ENCODE data around the gene COMMD1. TPM values are rescaled to one million over a fixed set of nuclear protein-coding genes. Genes with fewer than 3 reads are reported as not detected.

COMMD1 gene
- total RNA-seq, 5 donors from 2014 or later (not counting 1 experiment from before 2014, with no cell fraction given) = 18.2 to 23.8 (median 19.6) TPM

GRCh38 chr2:61888267-61889055 lies 17.0 kb upstream of the COMMD1 start, which contains the start of gene CCT4:
Gene CCT4 (minus strand): TSS chr2:61888656. CDS start chr2:61888507, 149 bp downstream.
- POLR2A ChIA-PET = no interaction called here
- H3K27me3 Mint-ChIP-seq = no peaks in the 10 kb centered on the region
- peaks cover 8% of the 10 kb centered on the region for H3K36me3 Mint-ChIP-seq
- H3K4me3 Mint-ChIP-seq = peak within 1 kb of the TSS; percentile 95 to 98 (median 98)
- WGBS (ENCODE audit: insufficient coverage) = under 1% methylated on average over 67 of the region's 74 CpGs
- Histone ChIP-seq H3K4me3 (ENCODE audit: control insufficient read depth in 1 of 2, extremely low read depth in 1 of 2, low read length in 1 of 2) (peak within 1 kb of the TSS; percentile 80 to 98), H3K27ac (ENCODE audit: low read length) (peak within 1 kb of the TSS; percentile 94), H3K36me3 (ENCODE audit: control insufficient read depth in 2 of 2, extremely low read depth in 1 of 2, insufficient read depth in 1 of 2, low read length in 1 of 2) (peaks cover 0 to 27% of the 10 kb centered on the region in 2 donors), H3K9me3 (no peaks in the 10 kb centered on the region), H3K27me3 (replicated peaks in 1 of 2; ENCODE audit: control insufficient read depth in 2 of 2, extremely low read depth in 1 of 2, insufficient read depth in 2 of 2, low read length in 1 of 2) (no peaks in the 10 kb centered on the region), H3K4me1 (ENCODE audit: control insufficient read depth in 1 of 2, extremely low read depth in 1 of 2, insufficient read depth in 2 of 2, low read length in 2 of 2) (peaks cover 8 to 31% of the 10 kb centered on the region in 2 experiments)
- H3K4me1 Mint-ChIP-seq = peaks cover 24 to 31% (median 29%) of the 10 kb centered on the region in 3 donors
- no peaks in the 10 kb centered on the region for H3K9me3 Mint-ChIP-seq
- peak within 1 kb of the TSS; percentile 97 to 99 for H3K27ac Mint-ChIP-seq
- peak; percentile 70 to 95 (median 86) for DNase-seq
- CTCF ChIA-PET = interaction anchor here (0.7 kb wide), 2 partner anchors 26 to 33 kb away, joined by 3 to 4 read pairs; no protein-coding TSS in a partner anchor
- peak; percentile 85 to 90 (median 85) for ATAC-seq (replicated peaks in 1 of 4)

GRCh38 chr2:61898810-61899209 lies 6.7 kb upstream of the COMMD1 start:
- Histone ChIP-seq H3K27ac (ENCODE audit: low read length) (no peak overlapping the region), H3K9me3 (no peaks in the 10 kb centered on the region), H3K36me3 (ENCODE audit: control insufficient read depth in 2 of 2, extremely low read depth in 1 of 2, insufficient read depth in 1 of 2, low read length in 1 of 2) (no peaks in the 10 kb centered on the region), H3K27me3 (replicated peaks in 1 of 2; ENCODE audit: control insufficient read depth in 2 of 2, extremely low read depth in 1 of 2, insufficient read depth in 2 of 2, low read length in 1 of 2) (no peaks in the 10 kb centered on the region), H3K4me3 (ENCODE audit: control insufficient read depth in 1 of 2, extremely low read depth in 1 of 2, low read length in 1 of 2) (no peak overlapping the region), H3K4me1 (ENCODE audit: control insufficient read depth in 1 of 2, extremely low read depth in 1 of 2, insufficient read depth in 2 of 2, low read length in 2 of 2) (no peaks in the 10 kb centered on the region)
- ATAC-seq (replicated peaks in 1 of 4) = peak in 1 of 4 experiments; percentile 45
- H3K9me3 Mint-ChIP-seq = no peaks in the 10 kb centered on the region
- H3K27me3 Mint-ChIP-seq = no peaks in the 10 kb centered on the region
- no peaks in the 10 kb centered on the region for H3K4me1 Mint-ChIP-seq
- H3K36me3 Mint-ChIP-seq = no peaks in the 10 kb centered on the region
- WGBS (ENCODE audit: insufficient coverage) = no CpG with 5 or more reads among the region's 2 CpGs
- no peak overlapping the region for H3K27ac Mint-ChIP-seq
- peak in 7 of 35 experiments; percentile 6 to 37 (median 12) for DNase-seq
- H3K4me3 Mint-ChIP-seq = no peak overlapping the region
- ChIA-PET CTCF (interaction anchor here in 1 of 2 donors (0.6 kb wide), 1 partner anchor 33 kb away, joined by 3 read pairs; no protein-coding TSS in a partner anchor), POLR2A (no interaction called here)

- H3K9me3 Mint-ChIP-seq = no peaks in the 10 kb centered on the region
- Histone ChIP-seq H3K36me3 (ENCODE audit: control insufficient read depth in 2 of 2, extremely low read depth in 1 of 2, insufficient read depth in 1 of 2, low read length in 1 of 2) (no peaks in the 10 kb centered on the region), H3K9me3 (no peaks in the 10 kb centered on the region), H3K27me3 (replicated peaks in 1 of 2; ENCODE audit: control insufficient read depth in 2 of 2, extremely low read depth in 1 of 2, insufficient read depth in 2 of 2, low read length in 1 of 2) (no peaks in the 10 kb centered on the region), H3K4me3 (ENCODE audit: control insufficient read depth in 1 of 2, extremely low read depth in 1 of 2, low read length in 1 of 2) (no peak overlapping the region), H3K4me1 (ENCODE audit: control insufficient read depth in 1 of 2, extremely low read depth in 1 of 2, insufficient read depth in 2 of 2, low read length in 2 of 2) (peaks cover 0 to 3% of the 10 kb centered on the region in 2 experiments), H3K27ac (ENCODE audit: low read length) (no peak overlapping the region)
- peaks cover 4 to 6% (median 6%) of the 10 kb centered on the region in 3 donors for H3K4me1 Mint-ChIP-seq
- ATAC-seq (replicated peaks in 1 of 4) = no peak
- no peak for DNase-seq
- ChIA-PET CTCF (no interaction called here), POLR2A (no interaction called here)
- WGBS (ENCODE audit: insufficient coverage) = 83% methylated on average over 1 of the region's 1 CpG
- H3K27me3 Mint-ChIP-seq = no peaks in the 10 kb centered on the region
- H3K36me3 Mint-ChIP-seq = no peaks in the 10 kb centered on the region
- no peak overlapping the region for H3K27ac Mint-ChIP-seq
- no peak overlapping the region for H3K4me3 Mint-ChIP-seq
Measured at GRCh38 chr2:61900281-61900680, 5.2 kb upstream of the COMMD1 start.

- 0% methylated on average over 2 of the region's 6 CpGs for WGBS (ENCODE audit: insufficient coverage)
- peaks cover 21 to 30% (median 29%) of the 10 kb centered on the region in 3 donors for H3K4me1 Mint-ChIP-seq
- ATAC-seq (replicated peaks in 1 of 4) (peak in 1 of 4 experiments; percentile 7), DNase-seq (no peak)
- Histone ChIP-seq H3K9me3 (no peaks in the 10 kb centered on the region), H3K36me3 (ENCODE audit: control insufficient read depth in 2 of 2, extremely low read depth in 1 of 2, insufficient read depth in 1 of 2, low read length in 1 of 2) (no peaks in the 10 kb centered on the region), H3K4me3 (ENCODE audit: control insufficient read depth in 1 of 2, extremely low read depth in 1 of 2, low read length in 1 of 2) (peak overlapping the region; percentile 81 to 97), H3K4me1 (ENCODE audit: control insufficient read depth in 1 of 2, extremely low read depth in 1 of 2, insufficient read depth in 2 of 2, low read length in 2 of 2) (peaks cover 3 to 4% of the 10 kb centered on the region in 2 experiments), H3K27me3 (replicated peaks in 1 of 2; ENCODE audit: control insufficient read depth in 2 of 2, extremely low read depth in 1 of 2, insufficient read depth in 2 of 2, low read length in 1 of 2) (no peaks in the 10 kb centered on the region), H3K27ac (ENCODE audit: low read length) (peak overlapping the region; percentile 59)
- peak overlapping the region; percentile 67 to 86 for H3K27ac Mint-ChIP-seq
- no peaks in the 10 kb centered on the region for H3K27me3 Mint-ChIP-seq
- H3K36me3 Mint-ChIP-seq = no peaks in the 10 kb centered on the region
- CTCF ChIA-PET = interaction anchor here (0.5 to 1.6 kb wide), 4 partner anchors 13 to 1024 kb away, joined by 3 to 6 read pairs (median 4); no protein-coding TSS in a partner anchor
- H3K4me3 Mint-ChIP-seq = peak overlapping the region; percentile 94 to 99 (median 95)
- no peaks in the 10 kb centered on the region for H3K9me3 Mint-ChIP-seq
- POLR2A ChIA-PET = interaction anchor here in 1 of 2 donors (0.6 kb wide), 1 partner anchor 638 kb away, joined by 14 read pairs; no protein-coding TSS in a partner anchor
Measured at GRCh38 chr2:61906186-61906470, 654 bp downstream of the COMMD1 start.

- Mint-ChIP-seq H3K9me3 (no peaks in the 10 kb centered on the region), H3K4me3 (no peak overlapping the region), H3K27me3 (no peaks in the 10 kb centered on the region), H3K36me3 (peaks cover 4% of the 10 kb centered on the region), H3K4me1 (peaks cover 27 to 35% (median 34%) of the 10 kb centered on the region in 3 donors), H3K27ac (no peak overlapping the region)
- H3K9me3 ChIP-seq = no peaks in the 10 kb centered on the region
- H3K27me3 ChIP-seq (replicated peaks in 1 of 2; ENCODE audit: control insufficient read depth in 2 of 2, extremely low read depth in 1 of 2, insufficient read depth in 2 of 2, low read length in 1 of 2) = no peaks in the 10 kb centered on the region
- no peaks in the 10 kb centered on the region for H3K36me3 ChIP-seq (ENCODE audit: control insufficient read depth in 2 of 2, extremely low read depth in 1 of 2, insufficient read depth in 1 of 2, low read length in 1 of 2)
- 83% methylated on average over 1 of the region's 8 CpGs for WGBS (ENCODE audit: insufficient coverage)
- POLR2A ChIA-PET = no interaction called here
- no peak overlapping the region for H3K4me3 ChIP-seq (ENCODE audit: control insufficient read depth in 1 of 2, extremely low read depth in 1 of 2, low read length in 1 of 2)
- no peak overlapping the region for H3K27ac ChIP-seq (ENCODE audit: low read length)
- CTCF ChIA-PET = no interaction called here
- H3K4me1 ChIP-seq (ENCODE audit: control insufficient read depth in 1 of 2, extremely low read depth in 1 of 2, insufficient read depth in 2 of 2, low read length in 2 of 2) = peaks cover 3 to 4% of the 10 kb centered on the region in 2 experiments
- no peak for ATAC-seq (replicated peaks in 1 of 4)
- no peak for DNase-seq
Measured at GRCh38 chr2:61909116-61909515, 3.6 kb downstream of the COMMD1 start.

GRCh38 chr2:61910603-61911002 lies 5.1 kb downstream of the COMMD1 start:
- no peak overlapping the region for H3K4me3 ChIP-seq (ENCODE audit: control insufficient read depth in 1 of 2, extremely low read depth in 1 of 2, low read length in 1 of 2)
- H3K9me3 ChIP-seq = no peaks in the 10 kb centered on the region
- H3K27me3 ChIP-seq (replicated peaks in 1 of 2; ENCODE audit: control insufficient read depth in 2 of 2, extremely low read depth in 1 of 2, insufficient read depth in 2 of 2, low read length in 1 of 2) = no peaks in the 10 kb centered on the region
- H3K27me3 Mint-ChIP-seq = no peaks in the 10 kb centered on the region
- no peak for ATAC-seq (replicated peaks in 1 of 4)
- H3K36me3 ChIP-seq (ENCODE audit: control insufficient read depth in 2 of 2, extremely low read depth in 1 of 2, insufficient read depth in 1 of 2, low read length in 1 of 2) = no peaks in the 10 kb centered on the region
- peaks cover 4% of the 10 kb centered on the region for H3K36me3 Mint-ChIP-seq
- H3K4me1 Mint-ChIP-seq = peaks cover 18 to 28% (median 28%) of the 10 kb centered on the region in 3 donors
- POLR2A ChIA-PET = no interaction called here
- no peak overlapping the region for H3K4me3 Mint-ChIP-seq
- no peak overlapping the region for H3K27ac ChIP-seq (ENCODE audit: low read length)
- no peak overlapping the region for H3K27ac Mint-ChIP-seq
- no peaks in the 10 kb centered on the region for H3K9me3 Mint-ChIP-seq
- WGBS (ENCODE audit: insufficient coverage) = 90% methylated on average over 2 of the region's 9 CpGs
- DNase-seq = no peak
- H3K4me1 ChIP-seq (ENCODE audit: control insufficient read depth in 1 of 2, extremely low read depth in 1 of 2, insufficient read depth in 2 of 2, low read length in 2 of 2) = peaks cover 0 to 3% of the 10 kb centered on the region in 2 experiments
- CTCF ChIA-PET = no interaction called here

Measured in T-cell (primary cell).